Endothelial cell of umbilical vein (primary cell): Measurements from ENCODE around the gene ARHGEF6. TPM values are rescaled to one million over a fixed set of nuclear protein-coding genes. Genes with fewer than 3 reads are reported as not detected.

Experiments
- BruUV-seq: library from RNA; stranded (reverse); fragments of 400-500 nt; replicated peaks from 2 replicates; lab custom pipeline; 2021; lab: Mats Ljungman, UMichigan
- CTCF ChIA-PET: fragments of 300-600, 350-600 bp; sonication (Branson Sonifier 250); formaldehyde crosslinking; loops from one replicate; lab custom pipeline; 2021; ENCODE audit warnings: antibody characterized with exemption, inconsistent platforms; lab: Charles Lee
- POLR2A ChIA-PET: fragments of 300-600, 350-600 bp; sonication (Branson Sonifier 250); formaldehyde crosslinking; loops from one replicate; lab custom pipeline; 2021; ENCODE audit warnings: antibody characterized with exemption, inconsistent platforms; lab: Charles Lee
- DNase-seq: peaks from one replicate; pipeline ENCODE4 v3.0.0-alpha.2; 2011; ENCODE audit warnings: low read depth, low spot score
- FAIRE-seq: peaks from 2 replicates; lab custom pipeline; 2011; peaks lifted over from hg19 to GRCh38; lab: Jason Lieb, UNC
- H2AFZ ChIP-seq: 2 replicates; pipeline ENCODE4 v1.6.0; 2012; ENCODE audit warnings: low read depth, low read length, control low read depth, inconsistent platforms
- H3K27ac ChIP-seq: 2 replicates; pipeline ENCODE4 v1.5.1; 2011; ENCODE audit warnings: low read depth, mild to moderate bottlenecking, control low read depth, low read length, moderate library complexity; ENCODE audit not compliant: insufficient read depth
- H3K27me3 ChIP-seq, 2 experiments: 2 replicates each; pipeline versions ENCODE4 v1.6.0 to v1.6.1; 2011; ENCODE audit warnings: low read length in 2 of 2, mixed read lengths in 1 of 2; ENCODE audit not compliant: control insufficient read depth in 2 of 2, insufficient read depth in 2 of 2
- H3K36me3 ChIP-seq, 2 experiments: 2 replicates in 1 of 2; 3 replicates in 1 of 2; pipeline ENCODE4 v1.5.1; 2011; ENCODE audit warnings: low read length in 2 of 2, mild to moderate bottlenecking in 1 of 2, moderate library complexity in 1 of 2; ENCODE audit not compliant: control insufficient read depth in 2 of 2, insufficient read depth in 2 of 2; ENCODE audit errors: extremely low read depth in 1 of 2
- H3K4me1 ChIP-seq: 3 replicates; pipeline ENCODE4 v1.5.1; 2011; ENCODE audit warnings: mild to moderate bottlenecking, low read length; ENCODE audit not compliant: control insufficient read depth, insufficient read depth; ENCODE audit errors: extremely low read depth
- H3K4me2 ChIP-seq: 2 replicates; pipeline ENCODE4 v1.6.1; 2011; ENCODE audit warnings: low read length, control low read depth, mixed read lengths; ENCODE audit not compliant: insufficient read depth
- H3K4me3 ChIP-seq, 3 experiments: fragments of 200-600 bp in 1 of 3; sonication (generic), shearing (Covaris generic) in 1 of 3; replicated peaks in 1 of 3; 2 replicates each; pipeline ENCODE4 v1.5.1; 2011 to 2016; ENCODE audit warnings: control low read depth in 3 of 3, low read length in 3 of 3, mild to moderate bottlenecking in 2 of 3, inconsistent platforms in 1 of 3, low read depth in 1 of 3, moderate library complexity in 1 of 3; ENCODE audit not compliant: insufficient read depth in 1 of 3
- H3K79me2 ChIP-seq: 2 replicates; pipeline ENCODE4 v1.6.0; 2012; ENCODE audit warnings: low read length, inconsistent platforms; ENCODE audit not compliant: control insufficient read depth, insufficient read depth
- H3K9ac ChIP-seq: replicated peaks from 2 replicates; pipeline ENCODE3; 2011; ENCODE audit warnings: low read length, control low read depth; ENCODE audit not compliant: insufficient read depth; ENCODE audit errors: extremely low read depth
- H3K9me1 ChIP-seq: replicated peaks from 3 replicates; pipeline ENCODE4 v1.6.0; 2011; ENCODE audit warnings: mild to moderate bottlenecking, low read length; ENCODE audit not compliant: control insufficient read depth, insufficient read depth; ENCODE audit errors: extremely low read depth
- H3K9me3 ChIP-seq: replicated peaks from 2 replicates; pipeline ENCODE4 v1.5.1; 2012; ENCODE audit warnings: low read length, inconsistent platforms; ENCODE audit not compliant: control insufficient read depth, insufficient read depth
- H4K20me1 ChIP-seq: replicated peaks from 2 replicates; pipeline ENCODE3; 2011; ENCODE audit warnings: mild to moderate bottlenecking, low read length; ENCODE audit not compliant: control insufficient read depth, insufficient read depth; ENCODE audit errors: extremely low read depth
- CTCF ChIP-seq, 2 donors: IDR thresholded peaks; 1 replicate in 1 of 2; 2 replicates in 1 of 2; pipeline ENCODE4 v1.5.1; 2011; ENCODE audit warnings: low read length in 2 of 2, mild to moderate bottlenecking in 2 of 2, moderate library complexity in 2 of 2, control low read depth in 1 of 2, inconsistent platforms in 1 of 2, low read depth in 1 of 2; ENCODE audit not compliant: insufficient read depth in 1 of 2; ENCODE audit errors: extremely low read depth in 1 of 2
- EZH2 ChIP-seq: IDR thresholded peaks from 2 replicates; pipeline ENCODE4 v1.6.1; 2012; ENCODE audit warnings: borderline replicate concordance, low read depth, mild to moderate bottlenecking, moderate library complexity, low read length, inconsistent platforms; ENCODE audit not compliant: severe bottlenecking
- FOS ChIP-seq: IDR thresholded peaks from 2 replicates; pipeline ENCODE4 v1.6.1; 2011; ENCODE audit warnings: mild to moderate bottlenecking, low read length, moderate library complexity, borderline replicate concordance; ENCODE audit not compliant: insufficient read depth
- GATA2 ChIP-seq: IDR thresholded peaks from 2 replicates; pipeline ENCODE4 v1.7.0; 2011; ENCODE audit warnings: low read depth, mild to moderate bottlenecking, moderate library complexity, mixed read lengths, low read length; ENCODE audit not compliant: insufficient read length, insufficient read depth
- JUN ChIP-seq: IDR thresholded peaks from 2 replicates; pipeline ENCODE4 v1.6.1; 2011; ENCODE audit warnings: borderline replicate concordance, low read depth; ENCODE audit not compliant: insufficient read length, insufficient read depth
- MAX ChIP-seq: IDR thresholded peaks from 2 replicates; pipeline ENCODE4 v1.6.1; 2011; ENCODE audit not compliant: insufficient read depth, insufficient read length
- MYC ChIP-seq: IDR thresholded peaks from one replicate; pipeline ENCODE4 v1.6.1; 2011; ENCODE audit warnings: mild to moderate bottlenecking, low read depth, low read length
- POLR2A ChIP-seq: IDR thresholded peaks from 2 replicates; pipeline ENCODE4 v1.6.1; 2012; ENCODE audit warnings: low read depth, mild to moderate bottlenecking, control low read depth, low read length
- POLR2AphosphoS5 ChIP-seq: IDR thresholded peaks from 2 replicates; pipeline ENCODE4 v1.6.1; 2012; ENCODE audit warnings: low read depth, mild to moderate bottlenecking, control low read depth, low read length, moderate library complexity; ENCODE audit not compliant: insufficient read depth
- dilution Hi-C: fragments of 300-500 bp; cut with MboI; formaldehyde crosslinking; loops from one replicate; pipeline ENCODE4 v1.15.0; 2019; ENCODE audit warnings: low sequenced_read_pairs; ENCODE audit not compliant: extremely low pct_ligation_motif_present
- intact Hi-C: fragments of 100-400 bp; cut with micrococcal nuclease; formaldehyde crosslinking; loops from one replicate; pipeline ENCODE4 v1.10.0; 2022
- polyA plus RNA-seq, 4 experiments: library from polyadenylated mRNA; depleted of rRNA in 3 of 4; stranded (reverse) in 3 of 4; unstranded in 1 of 4; fragments of >200 nt; gene quantifications; 2 replicates each; pipeline versions ENCODE4 v1.2.1 to v1.2.3, GENCODE V29; 2011 to 2012; ENCODE audit warnings: missing spikeins in 1 of 4
- total RNA-seq: library from RNA; stranded (reverse); gene quantifications from 2 replicates; pipeline ENCODE4 v1.2.3, GENCODE V29; 2021

The ARHGEF6 gene
- total and polyA plus RNA-seq, 2 donors (not counting 3 experiments of a cell fraction or from before 2014, with no cell fraction given), result 4.9 to 6.4 TPM

GRCh38 chrX:136662976-136663375, 117.8 kb downstream of the ARHGEF6 start:
- BruUV-seq, result no TSS peak
- Histone ChIP-seq H3K4me3 (no peak overlapping the region), H4K20me1 (no peaks in the 10 kb centered on the region), H3K9me3 (no peaks in the 10 kb centered on the region), H3K79me2 (no peaks in the 10 kb centered on the region), H3K9me1 (no peaks in the 10 kb centered on the region), H3K9ac (no peak overlapping the region), H3K27me3 (no peaks in the 10 kb centered on the region), H3K27ac (no peak overlapping the region), H3K36me3 (no peaks in the 10 kb centered on the region), H2AFZ (no peak overlapping the region), H3K4me1 (no peaks in the 10 kb centered on the region), H3K4me2 (no peak overlapping the region)
- intact Hi-C loops (no loop called here), dilution Hi-C loops (no loop called here)
- DNase-seq (no peak), FAIRE-seq (no peak)
- CTCF ChIA-PET, result no interaction called here
- POLR2A ChIA-PET, result no interaction called here
- no peak for TF ChIP-seq POLR2A
- TF ChIP-seq JUN, result no peak
- no peak for TF ChIP-seq POLR2AphosphoS5
- no peak for TF ChIP-seq CTCF (IDR thresholded peaks at IDR 0.05; ENCODE audit: extremely low read depth in 1 of 2, insufficient read depth in 1 of 2, low read depth in 1 of 2, low read length in 2 of 2)
- TF ChIP-seq GATA2, result no peak
- TF ChIP-seq FOS, result no peak
- TF ChIP-seq EZH2, result no peak
- no peak for TF ChIP-seq MYC
- TF ChIP-seq MAX, result no peak
